GM12878 (cell line): Measurements from ENCODE around the gene MRPL16. TPM values are rescaled to one million over a fixed set of nuclear protein-coding genes. Genes with fewer than 3 reads are reported as not detected.

Experiments used
- ATAC-seq: fragments of 200-7000 bp; cut with Tn5 transposase; 3 replicates; pipeline ENCODE4 v1.9.1; 2020; ENCODE audit warnings: mild to moderate bottlenecking, moderate library complexity
- BruUV-seq: library from RNA; stranded (reverse); fragments of 400-500 nt; replicated peaks from 2 replicates; lab custom pipeline; 2021; lab: Mats Ljungman, UMichigan
- CTCF ChIA-PET: fragments of 300-600 bp; sonication (Branson Sonifier 250); formaldehyde crosslinking; extraction: SDS; loops from one replicate; lab custom pipeline; 2021; ENCODE audit warnings: inconsistent platforms; lab: Yijun Ruan, JAX
- POLR2A ChIA-PET: fragments of 350-600 bp; formaldehyde crosslinking; extraction: SDS; loops from one replicate; lab custom pipeline; 2021; ENCODE audit warnings: inconsistent platforms; lab: Charles Lee
- RAD21 ChIA-PET: fragments of 300-600 bp; sonication (Branson Sonifier 250); formaldehyde crosslinking; loops from one replicate; lab custom pipeline; 2023; ENCODE audit warnings: antibody characterized with exemption; ENCODE audit not compliant: unreplicated experiment; lab: Charles Lee
- SMC1A ChIA-PET: fragments of 300-600 bp; sonication (Branson Sonifier 250); formaldehyde crosslinking; loops from one replicate; lab custom pipeline; 2023; ENCODE audit not compliant: unreplicated experiment, uncharacterized antibody; lab: Charles Lee
- DNase-seq: peaks from one replicate; pipeline ENCODE4 v3.0.0-alpha.2; 2011; ENCODE audit warnings: low read depth, low spot score
- FAIRE-seq: peaks from 3 replicates; lab custom pipeline; 2011; peaks lifted over from hg19 to GRCh38; lab: Jason Lieb, UNC
- H2AFZ ChIP-seq: 2 replicates; pipeline ENCODE4 v1.6.0; 2011; ENCODE audit warnings: low read depth, low read length, control low read depth; ENCODE audit not compliant: control insufficient read depth
- H3K27ac ChIP-seq: 2 replicates; pipeline ENCODE4 v1.5.1; 2011; ENCODE audit warnings: control low read depth; ENCODE audit not compliant: control insufficient read depth, insufficient read depth
- H3K27me3 ChIP-seq, 2 experiments: replicated peaks in 1 of 2; 2 replicates each; pipeline versions ENCODE4 v1.6.0 to v1.6.1; 2011; ENCODE audit warnings: low read length in 1 of 2; ENCODE audit not compliant: control insufficient read depth in 2 of 2, insufficient read depth in 2 of 2
- H3K36me3 ChIP-seq, 2 experiments: 2 replicates each; pipeline ENCODE4 v1.5.1; 2011; ENCODE audit warnings: low read length in 1 of 2; ENCODE audit not compliant: control insufficient read depth in 2 of 2, insufficient read depth in 2 of 2
- H3K4me1 ChIP-seq: 2 replicates; pipeline ENCODE4 v1.6.1; 2011; ENCODE audit warnings: mild to moderate bottlenecking, low read length, moderate library complexity, mixed read lengths; ENCODE audit not compliant: control insufficient read depth, insufficient read depth
- H3K4me2 ChIP-seq: 2 replicates; pipeline ENCODE4 v1.6.0; 2011; ENCODE audit warnings: control low read depth; ENCODE audit not compliant: control insufficient read depth, insufficient read depth
- H3K4me3 ChIP-seq: fragments of 200-600 bp; sonication (generic); 2 replicates; pipeline ENCODE4 v1.5.1; 2016
- H3K79me2 ChIP-seq: 2 replicates; pipeline ENCODE4 v1.6.0; 2011; ENCODE audit warnings: low read length; ENCODE audit not compliant: control insufficient read depth, insufficient read depth
- H3K9ac ChIP-seq: 2 replicates; pipeline ENCODE4 v1.8.0; 2011; ENCODE audit warnings: low read length, control low read depth, mixed read lengths; ENCODE audit not compliant: control insufficient read depth, insufficient read depth
- H3K9me3 ChIP-seq: replicated peaks from 3 replicates; pipeline ENCODE4 v1.5.1; 2011; ENCODE audit warnings: mild to moderate bottlenecking, low read length; ENCODE audit not compliant: control insufficient read depth, insufficient read depth
- H4K20me1 ChIP-seq: 2 replicates; pipeline ENCODE4 v1.6.0; 2011; ENCODE audit not compliant: control insufficient read depth, insufficient read depth
- BMI1 ChIP-seq: fragments of 450-650 bp; IDR thresholded peaks from 2 replicates; pipeline ENCODE4 v1.6.1; 2016; ENCODE audit warnings: mild to moderate bottlenecking, moderate library complexity, borderline replicate concordance
- CTCF ChIP-seq, 3 experiments: IDR thresholded peaks in 2 of 3; conservative IDR thresholded peaks in 1 of 3; 2 replicates each; pipeline ENCODE4 v1.5.1; 2011; ENCODE audit warnings: low read depth in 3 of 3, low read length in 3 of 3, mild to moderate bottlenecking in 3 of 3, control low read depth in 2 of 3, moderate library complexity in 2 of 3, inconsistent platforms in 1 of 3, mixed read lengths in 1 of 3; ENCODE audit not compliant: control insufficient read depth in 2 of 3, insufficient read depth in 1 of 3; ENCODE audit errors: extremely low read depth in 1 of 3
- EGR1 ChIP-seq, 2 experiments: IDR thresholded peaks; 1 replicate in 1 of 2; 2 replicates in 1 of 2; pipeline ENCODE4 v1.6.1; 2011 to 2012; ENCODE audit warnings: low read depth in 2 of 2, low read length in 2 of 2, borderline replicate concordance in 1 of 2, mild to moderate bottlenecking in 1 of 2, moderate library complexity in 1 of 2
- NFYB ChIP-seq: IDR thresholded peaks from 2 replicates; pipeline ENCODE4 v1.6.1; 2011; ENCODE audit warnings: low read depth, mild to moderate bottlenecking, low read length, improper control_type of control experiment, moderate library complexity; ENCODE audit not compliant: insufficient read depth
- POU2F2 ChIP-seq: IDR thresholded peaks from 3 replicates; pipeline ENCODE4 v1.6.1; 2011; ENCODE audit warnings: low read depth, mild to moderate bottlenecking, low read length, borderline replicate concordance
- SP1 ChIP-seq: IDR thresholded peaks from one replicate; pipeline ENCODE4 v1.6.1; 2011; ENCODE audit warnings: low read depth, low read length
- SUZ12 ChIP-seq: fragments of 200-600 bp; sonication (generic); IDR thresholded peaks from one replicate; pipeline ENCODE4 v1.6.1; 2018; ENCODE audit warnings: antibody characterized with exemption, mild to moderate bottlenecking; ENCODE audit not compliant: unreplicated experiment
- YY1 ChIP-seq: IDR thresholded peaks from 2 replicates; pipeline ENCODE4 v1.6.1; 2011; ENCODE audit warnings: low read depth, mild to moderate bottlenecking, low read length
- WGBS: methylation state at CpG from one replicate; pipeline ENCODE4 v1.1.6; 2016; ENCODE audit warnings: low lambda C conversion rate; ENCODE audit not compliant: insufficient replicate concordance, insufficient coverage; ENCODE audit errors: missing lambda C conversion rate; 5-methylcytosine and 5-hydroxymethylcytosine counted together
- in situ Hi-C: fragments of 300-500 bp; cut with MboI; formaldehyde crosslinking; loops from 9 replicates; pipeline ENCODE4 v1.14.3; 2018; ENCODE audit warnings: mixed read lengths
- intact Hi-C: fragments of 100-400 bp; cut with micrococcal nuclease; formaldehyde crosslinking; loops from one replicate; pipeline ENCODE4 v1.14.2; 2022; ENCODE audit not compliant: unreplicated experiment
- polyA plus RNA-seq, 11 experiments: library from polyadenylated mRNA; depleted of rRNA in 4 of 11; unstranded in 6 of 11; stranded (reverse) in 5 of 11; fragments of >200 nt; fragmentation: Nextera tagmentation in 4 of 11; fragmentation: Illumina TruSeq in 1 of 11; extraction: Ambion mirVana in 4 of 11; extraction: Trizol in 1 of 11; gene quantifications; 1 replicate in 1 of 11; 2 replicates in 10 of 11; pipeline versions ENCODE4 v1.2.1 to v1.2.3, GENCODE V29; 2011 to 2016; ENCODE audit warnings: inconsistent platforms in 2 of 11, missing spikeins in 2 of 11, low read depth in 1 of 11
- total RNA-seq, 4 experiments: library from RNA; depleted of rRNA in 3 of 4; stranded (reverse); fragments of >200 nt in 3 of 4; fragmentation: Illumina TruSeq in 1 of 4; extraction: Trizol in 1 of 4; gene quantifications; 2 replicates each; pipeline versions ENCODE4 v1.2.1 to v1.2.3, GENCODE V29; 2013 to 2021
- TF ChIP-seq, protein P1 (sequence below): IDR thresholded peaks from 2 replicates; pipeline ENCODE4 v1.6.1; 2011; ENCODE audit warnings: borderline replicate concordance, low read depth, mild to moderate bottlenecking, moderate library complexity, mixed read lengths, low read length; ENCODE audit not compliant: insufficient read depth; ENCODE audit errors: extremely low read length
- TF ChIP-seq, protein P2 (sequence below): fragments of 450-650 bp; IDR thresholded peaks from 2 replicates; pipeline ENCODE4 v1.6.1; 2016; ENCODE audit warnings: mild to moderate bottlenecking

The MRPL16 gene
- total and polyA plus RNA-seq, 10 of the 15 experiments (the other 5 are each of a cell fraction or from before 2014, with no cell fraction given), result 38.2 to 167 (median 106) TPM

GRCh38 chr11:59783632-59784090, 26.9 kb downstream of the MRPL16 start:
- CTCF ChIA-PET, result interaction anchor here (1.2 kb wide), 1 partner anchor 17 kb away, joined by 3 read pairs; no protein-coding TSS in a partner anchor
- POLR2A ChIA-PET, result no interaction called here
- no peaks in the 10 kb centered on the region for H3K27me3 ChIP-seq
- H3K4me1 ChIP-seq, result no peaks in the 10 kb centered on the region
- H2AFZ ChIP-seq, result no peak overlapping the region
- no peak overlapping the region for H3K4me2 ChIP-seq
- RAD21 ChIA-PET, result no interaction called here
- TF ChIP-seq SP1, result no peak
- TF ChIP-seq, protein P1, sequence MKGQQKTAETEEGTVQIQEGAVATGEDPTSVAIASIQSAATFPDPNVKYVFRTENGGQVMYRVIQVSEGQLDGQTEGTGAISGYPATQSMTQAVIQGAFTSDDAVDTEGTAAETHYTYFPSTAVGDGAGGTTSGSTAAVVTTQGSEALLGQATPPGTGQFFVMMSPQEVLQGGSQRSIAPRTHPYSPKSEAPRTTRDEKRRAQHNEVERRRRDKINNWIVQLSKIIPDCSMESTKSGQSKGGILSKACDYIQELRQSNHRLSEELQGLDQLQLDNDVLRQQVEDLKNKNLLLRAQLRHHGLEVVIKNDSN, result no peak
- in situ Hi-C loops (no loop called here), intact Hi-C loops (no loop called here)
- H3K9me3 ChIP-seq, result peaks cover 2% of the 10 kb centered on the region; the same call in 2 of the 3 replicates
- H3K4me3 ChIP-seq, result no peak overlapping the region
- FAIRE-seq, result no peak
- 35% methylated on average over 4 of the region's 4 CpGs for WGBS
- SMC1A ChIA-PET, result no interaction called here
- BruUV-seq, result no TSS peak
- no peaks in the 10 kb centered on the region for H4K20me1 ChIP-seq
- no peak for DNase-seq
- no peak overlapping the region for H3K9ac ChIP-seq
- H3K36me3 ChIP-seq, result no peaks in the 10 kb centered on the region
- no peak for ATAC-seq
- no peaks in the 10 kb centered on the region for H3K79me2 ChIP-seq
- H3K27ac ChIP-seq, result no peak overlapping the region

GRCh38 chr11:59782080-59782479, 28.5 kb downstream of the MRPL16 start:
- Histone ChIP-seq H3K27me3 (no peaks in the 10 kb centered on the region), H4K20me1 (no peaks in the 10 kb centered on the region), H3K4me1 (no peaks in the 10 kb centered on the region), H3K79me2 (no peaks in the 10 kb centered on the region), H3K36me3 (no peaks in the 10 kb centered on the region), H3K4me2 (no peak overlapping the region), H3K9me3 (peaks cover 2% of the 10 kb centered on the region; the same call in 2 of the 3 replicates), H3K4me3 (no peak overlapping the region), H3K27ac (no peak overlapping the region), H3K9ac (no peak overlapping the region), H2AFZ (no peak overlapping the region)
- FAIRE-seq (no peak), ATAC-seq (no peak), DNase-seq (no peak)
- intact Hi-C loops, result no loop called here
- RAD21 ChIA-PET, result no interaction called here
- SMC1A ChIA-PET, result no interaction called here
- 0% methylated on average over 2 of the region's 2 CpGs for WGBS
- POLR2A ChIA-PET, result no interaction called here
- CTCF ChIA-PET, result no interaction called here
- in situ Hi-C loops, result no loop called here
- BruUV-seq, result no TSS peak
- no peak for TF ChIP-seq YY1
- TF ChIP-seq, protein P2, sequence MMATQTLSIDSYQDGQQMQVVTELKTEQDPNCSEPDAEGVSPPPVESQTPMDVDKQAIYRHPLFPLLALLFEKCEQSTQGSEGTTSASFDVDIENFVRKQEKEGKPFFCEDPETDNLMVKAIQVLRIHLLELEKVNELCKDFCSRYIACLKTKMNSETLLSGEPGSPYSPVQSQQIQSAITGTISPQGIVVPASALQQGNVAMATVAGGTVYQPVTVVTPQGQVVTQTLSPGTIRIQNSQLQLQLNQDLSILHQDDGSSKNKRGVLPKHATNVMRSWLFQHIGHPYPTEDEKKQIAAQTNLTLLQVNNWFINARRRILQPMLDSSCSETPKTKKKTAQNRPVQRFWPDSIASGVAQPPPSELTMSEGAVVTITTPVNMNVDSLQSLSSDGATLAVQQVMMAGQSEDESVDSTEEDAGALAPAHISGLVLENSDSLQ, result no peak
- TF ChIP-seq POU2F2, result no peak
- TF ChIP-seq NFYB, result no peak
- TF ChIP-seq CTCF (IDR thresholded peaks at IDR 0.05 in 2 of 3, conservative IDR thresholded peaks at IDR 0.05 in 1 of 3; ENCODE audit: control insufficient read depth in 2 of 3, extremely low read depth in 1 of 3, insufficient read depth in 1 of 3, low read depth in 3 of 3, low read length in 3 of 3), result no peak
- TF ChIP-seq BMI1, result no peak
- TF ChIP-seq EGR1 (IDR thresholded peaks at IDR 0.05; ENCODE audit: borderline replicate concordance in 1 of 2, low read depth in 2 of 2, low read length in 2 of 2), result no peak
- no peak for TF ChIP-seq SUZ12
